Measurements from ENCODE around the gene DCC.

Gene DCC

GRCh38 chr18:53131001-53131400, 791.0 kb downstream of the DCC start:
- H3K4me3 Mint-ChIP-seq, result no peak overlapping the region
- H3K9me3 Mint-ChIP-seq, result peaks cover 3% of the 10 kb centered on the region
- H3K4me1 Mint-ChIP-seq, result no peaks in the 10 kb centered on the region
- no peaks in the 10 kb centered on the region for H3K36me3 Mint-ChIP-seq
- DNase-seq (ENCODE audit: low spot score in 2 of 2), result no peak
- H3K27ac Mint-ChIP-seq, result no peak overlapping the region
- no peak for ATAC-seq

GRCh38 chr18:53134711-53135110, 794.7 kb downstream of the DCC start:
- ATAC-seq (no peak), DNase-seq (ENCODE audit: low spot score in 2 of 2) (no peak)
- H3K36me3 Mint-ChIP-seq, result no peaks in the 10 kb centered on the region
- no peak overlapping the region for H3K4me3 Mint-ChIP-seq
- H3K27ac Mint-ChIP-seq, result no peak overlapping the region
- H3K4me1 Mint-ChIP-seq, result no peaks in the 10 kb centered on the region
- peaks cover 8% of the 10 kb centered on the region for H3K9me3 Mint-ChIP-seq

- no peak for DNase-seq (ENCODE audit: low spot score in 2 of 2)
- no peak overlapping the region for H3K27ac Mint-ChIP-seq
- no peaks in the 10 kb centered on the region for H3K36me3 Mint-ChIP-seq
- H3K4me3 Mint-ChIP-seq, result no peak overlapping the region
- H3K9me3 Mint-ChIP-seq, result peaks cover 8% of the 10 kb centered on the region
- no peaks in the 10 kb centered on the region for H3K4me1 Mint-ChIP-seq
- no peak for ATAC-seq
Measured at GRCh38 chr18:53135654-53136053, 795.7 kb downstream of the DCC start.

GRCh38 chr18:53139746-53140500, 799.9 kb downstream of the DCC start:
- H3K9me3 Mint-ChIP-seq, result peaks cover 7% of the 10 kb centered on the region
- DNase-seq (ENCODE audit: low spot score in 2 of 2), result no peak
- no peaks in the 10 kb centered on the region for H3K4me1 Mint-ChIP-seq
- no peak overlapping the region for H3K27ac Mint-ChIP-seq
- ATAC-seq, result no peak
- H3K4me3 Mint-ChIP-seq, result no peak overlapping the region
- no peaks in the 10 kb centered on the region for H3K36me3 Mint-ChIP-seq

- DNase-seq (ENCODE audit: low spot score in 2 of 2) (no peak), ATAC-seq (no peak)
- Mint-ChIP-seq H3K36me3 (no peaks in the 10 kb centered on the region), H3K27ac (no peak overlapping the region), H3K4me3 (no peak overlapping the region), H3K9me3 (peaks cover 8% of the 10 kb centered on the region), H3K4me1 (no peaks in the 10 kb centered on the region)
Measured at GRCh38 chr18:53142005-53142404, 802.0 kb downstream of the DCC start.

- ATAC-seq, result no peak
- Mint-ChIP-seq H3K4me3 (no peak overlapping the region), H3K9me3 (peaks cover 13% of the 10 kb centered on the region), H3K36me3 (no peaks in the 10 kb centered on the region), H3K4me1 (no peaks in the 10 kb centered on the region), H3K27ac (no peak overlapping the region)
- no peak for DNase-seq (ENCODE audit: low spot score in 2 of 2)
Measured at GRCh38 chr18:53147472-53147871, 807.5 kb downstream of the DCC start.

GRCh38 chr18:53148123-53148522, 808.1 kb downstream of the DCC start:
- Mint-ChIP-seq H3K4me3 (no peak overlapping the region), H3K36me3 (no peaks in the 10 kb centered on the region), H3K4me1 (no peaks in the 10 kb centered on the region), H3K27ac (no peak overlapping the region), H3K9me3 (peaks cover 13% of the 10 kb centered on the region)
- DNase-seq (ENCODE audit: low spot score in 2 of 2) (no peak), ATAC-seq (no peak)

- no peak overlapping the region for H3K4me3 Mint-ChIP-seq
- DNase-seq (ENCODE audit: low spot score in 2 of 2) (no peak), ATAC-seq (no peak)
- no peaks in the 10 kb centered on the region for H3K4me1 Mint-ChIP-seq
- no peak overlapping the region for H3K27ac Mint-ChIP-seq
- no peaks in the 10 kb centered on the region for H3K36me3 Mint-ChIP-seq
- H3K9me3 Mint-ChIP-seq, result peaks cover 14% of the 10 kb centered on the region
Measured at GRCh38 chr18:53152476-53152875, 812.5 kb downstream of the DCC start.

GRCh38 chr18:53153281-53153680, 813.3 kb downstream of the DCC start:
- ATAC-seq (no peak), DNase-seq (ENCODE audit: low spot score in 2 of 2) (no peak)
- H3K4me1 Mint-ChIP-seq, result no peaks in the 10 kb centered on the region
- H3K36me3 Mint-ChIP-seq, result no peaks in the 10 kb centered on the region
- no peak overlapping the region for H3K27ac Mint-ChIP-seq
- H3K4me3 Mint-ChIP-seq, result no peak overlapping the region
- H3K9me3 Mint-ChIP-seq, result peaks cover 10% of the 10 kb centered on the region

GRCh38 chr18:53153800-53154199, 813.8 kb downstream of the DCC start:
- H3K27ac Mint-ChIP-seq, result no peak overlapping the region
- no peak overlapping the region for H3K4me3 Mint-ChIP-seq
- ATAC-seq, result no peak
- no peak for DNase-seq (ENCODE audit: low spot score in 2 of 2)
- no peaks in the 10 kb centered on the region for H3K36me3 Mint-ChIP-seq
- peaks cover 8% of the 10 kb centered on the region for H3K9me3 Mint-ChIP-seq
- no peaks in the 10 kb centered on the region for H3K4me1 Mint-ChIP-seq

- Mint-ChIP-seq H3K4me1 (no peaks in the 10 kb centered on the region), H3K9me3 (peaks cover 19% of the 10 kb centered on the region), H3K27ac (no peak overlapping the region), H3K36me3 (no peaks in the 10 kb centered on the region), H3K4me3 (no peak overlapping the region)
- ATAC-seq (no peak), DNase-seq (ENCODE audit: low spot score in 2 of 2) (no peak)
Measured at GRCh38 chr18:53165770-53166169, 825.8 kb downstream of the DCC start.

GRCh38 chr18:53169346-53169745, 829.3 kb downstream of the DCC start:
- ATAC-seq (no peak), DNase-seq (ENCODE audit: low spot score in 2 of 2) (no peak)
- Mint-ChIP-seq H3K4me3 (no peak overlapping the region), H3K27ac (no peak overlapping the region), H3K36me3 (no peaks in the 10 kb centered on the region), H3K4me1 (no peaks in the 10 kb centered on the region), H3K9me3 (peaks cover 11% of the 10 kb centered on the region)

- no peaks in the 10 kb centered on the region for H3K36me3 Mint-ChIP-seq
- ATAC-seq, result no peak
Measured at GRCh38 chr18:53191634-53192033, 851.6 kb downstream of the DCC start.

GRCh38 chr18:53193870-53194269, 853.9 kb downstream of the DCC start:
- H3K4me3 Mint-ChIP-seq, result no peak overlapping the region
- ATAC-seq (no peak), DNase-seq (ENCODE audit: low spot score in 2 of 2) (no peak)
- no peak overlapping the region for H3K27ac Mint-ChIP-seq
- no peaks in the 10 kb centered on the region for H3K36me3 Mint-ChIP-seq
- no peaks in the 10 kb centered on the region for H3K4me1 Mint-ChIP-seq
- peaks cover 17% of the 10 kb centered on the region for H3K9me3 Mint-ChIP-seq

More at GRCh38 chr18:53191634-53192033, 851.6 kb downstream of the DCC start:
- DNase-seq (ENCODE audit: low spot score in 2 of 2), result no peak
- H3K9me3 Mint-ChIP-seq, result peaks cover 15% of the 10 kb centered on the region
- H3K27ac Mint-ChIP-seq, result no peak overlapping the region
- no peaks in the 10 kb centered on the region for H3K4me1 Mint-ChIP-seq
- no peak overlapping the region for H3K4me3 Mint-ChIP-seq

GRCh38 chr18:53219853-53220252, 879.9 kb downstream of the DCC start:
- Mint-ChIP-seq H3K36me3 (no peaks in the 10 kb centered on the region), H3K4me1 (no peaks in the 10 kb centered on the region), H3K27ac (no peak overlapping the region), H3K4me3 (no peak overlapping the region), H3K9me3 (peaks cover 8% of the 10 kb centered on the region)
- DNase-seq (ENCODE audit: low spot score in 2 of 2) (no peak), ATAC-seq (no peak)

- H3K4me1 Mint-ChIP-seq, result no peaks in the 10 kb centered on the region
- H3K4me3 Mint-ChIP-seq, result no peak overlapping the region
- H3K36me3 Mint-ChIP-seq, result no peaks in the 10 kb centered on the region
- H3K9me3 Mint-ChIP-seq, result peaks cover 8% of the 10 kb centered on the region
- DNase-seq (ENCODE audit: low spot score in 2 of 2) (no peak), ATAC-seq (no peak)
- no peak overlapping the region for H3K27ac Mint-ChIP-seq
Measured at GRCh38 chr18:53224128-53224778, 884.3 kb downstream of the DCC start.
